Fibroblast of pulmonary artery (primary cell): ENCODE measurements around the gene PSAP.
A peak's percentile ranks its signal among the peaks of the same experiment; 100 is the strongest.

Experiments
- DNase-seq: peaks from one replicate; pipeline ENCODE4 v3.0.0-alpha.2; 2010; ENCODE audit warnings: low read depth
- H3K4me3 ChIP-seq: replicated peaks from 2 replicates; pipeline ENCODE4 v1.5.1; 2011; ENCODE audit warnings: low read depth, mild to moderate bottlenecking, control low read depth, low read length, moderate library complexity
- CTCF ChIP-seq: IDR thresholded peaks from 2 replicates; pipeline ENCODE4 v1.5.1; 2011; ENCODE audit warnings: mild to moderate bottlenecking, control low read depth, low read length, inconsistent platforms; ENCODE audit errors: missing control alignments

The PSAP gene

DNA sequence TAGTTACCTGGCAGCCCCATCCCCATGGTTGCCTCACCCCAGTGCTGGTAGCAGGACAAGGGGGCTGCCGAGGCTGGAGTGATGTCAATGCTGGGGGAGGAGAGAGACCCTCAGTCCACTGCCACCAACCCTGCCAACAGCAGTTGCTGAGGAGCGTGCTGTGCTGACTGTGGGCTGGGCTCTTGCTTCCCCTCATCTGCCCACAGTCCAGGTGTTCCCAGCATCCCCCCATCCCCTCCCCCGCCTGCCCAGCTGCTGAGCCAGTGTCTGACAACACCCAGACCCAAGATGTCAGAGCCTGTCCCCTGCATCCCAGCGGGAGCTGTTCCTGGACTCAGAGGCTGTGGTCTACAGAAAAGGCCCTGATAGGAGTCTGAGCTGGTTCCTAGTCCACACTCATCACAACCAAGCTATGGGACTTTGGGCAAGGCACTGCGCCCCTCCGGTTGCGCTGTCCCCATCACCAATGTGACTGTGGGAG lies 14.6 kb upstream of the PSAP start:
- DNase-seq, result no peak
- TF ChIP-seq CTCF, result no peak
- no peak overlapping the region for H3K4me3 ChIP-seq

DNA sequence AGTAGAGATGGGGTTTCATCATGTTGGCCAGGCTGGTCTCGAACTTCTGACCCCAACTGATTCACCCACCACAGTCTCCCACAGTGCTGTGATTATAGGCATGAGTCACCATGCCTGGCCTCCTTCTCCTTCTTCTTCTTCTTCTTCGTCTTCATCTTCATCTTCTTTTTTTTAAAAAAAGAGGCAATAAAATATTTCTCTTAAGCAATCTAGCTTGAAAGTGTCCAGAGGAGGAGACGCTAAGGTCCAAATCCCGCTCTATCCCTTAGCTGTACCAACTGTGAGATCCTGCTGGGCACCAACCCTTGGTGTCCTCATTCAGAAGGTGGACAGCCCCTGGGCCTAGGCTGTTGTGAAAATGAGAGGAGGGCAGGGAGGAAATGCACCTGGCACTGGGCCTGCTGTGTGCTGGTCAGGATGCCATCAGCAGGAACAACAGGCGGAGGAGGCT lies 13.9 kb upstream of the PSAP start:
- DNase-seq, result peak; percentile 44
- no peak for TF ChIP-seq CTCF
- H3K4me3 ChIP-seq, result no peak overlapping the region

DNA sequence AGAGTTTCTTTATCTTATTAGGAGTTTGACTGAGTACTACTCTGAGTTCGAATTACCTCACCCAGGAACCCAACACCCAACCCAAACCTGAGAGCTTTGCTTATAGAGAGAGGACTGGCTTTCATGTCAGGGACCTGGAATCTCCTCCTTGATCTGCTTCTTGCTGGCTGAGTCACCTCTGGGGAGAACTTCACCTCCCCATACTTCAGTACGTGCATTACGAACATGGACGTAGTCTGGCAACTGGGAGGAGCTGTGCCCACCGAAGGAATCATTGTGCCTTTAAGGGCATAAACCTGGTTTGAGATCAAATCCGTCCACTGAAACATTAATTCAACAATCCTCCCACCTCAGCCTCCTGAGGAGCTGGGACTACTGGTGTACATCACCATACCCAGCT lies 12.2 kb upstream of the PSAP start:
- no peak overlapping the region for H3K4me3 ChIP-seq
- no peak for TF ChIP-seq CTCF
- no peak for DNase-seq

DNA sequence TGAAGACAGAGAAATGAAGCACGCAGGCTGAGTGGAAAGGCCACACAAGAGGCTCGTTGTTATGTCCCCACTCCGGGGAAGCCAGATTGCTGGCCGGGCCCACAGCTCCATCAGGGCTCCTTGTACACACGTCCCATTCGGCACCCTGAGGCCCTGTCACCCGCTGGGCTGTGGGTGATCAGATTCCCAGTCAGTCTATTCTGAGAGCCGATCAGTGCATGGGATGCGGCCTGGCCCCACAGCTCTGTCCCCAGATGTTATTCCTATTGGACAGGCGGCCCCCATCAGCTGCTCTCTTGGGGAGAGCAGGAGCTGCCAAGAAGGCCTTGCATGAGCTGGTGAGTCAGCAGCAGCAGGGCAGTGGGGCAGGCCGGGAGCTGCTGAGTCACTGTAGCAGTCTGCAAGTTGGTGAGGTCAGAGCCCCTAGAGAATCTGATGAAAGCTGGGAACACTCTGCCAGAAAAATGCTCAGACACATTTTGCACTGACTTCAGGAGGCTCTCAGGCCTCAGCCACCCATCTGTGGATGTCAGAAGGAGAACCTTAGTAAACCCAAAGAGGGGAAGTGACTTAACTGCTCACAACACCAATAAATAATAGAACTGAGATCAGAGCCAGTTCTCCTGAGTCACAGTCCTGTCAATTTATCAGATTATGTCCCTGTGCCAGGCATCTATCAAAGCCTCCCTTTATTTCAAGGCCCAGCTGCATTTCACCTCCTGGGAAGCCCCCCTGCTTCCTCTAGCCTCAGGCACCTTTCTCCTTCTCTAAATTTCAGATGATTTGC lies 9.4 kb upstream of the PSAP start:
- DNase-seq, result peak; percentile 100
- no peak for TF ChIP-seq CTCF
- H3K4me3 ChIP-seq, result no peak overlapping the region

DNA sequence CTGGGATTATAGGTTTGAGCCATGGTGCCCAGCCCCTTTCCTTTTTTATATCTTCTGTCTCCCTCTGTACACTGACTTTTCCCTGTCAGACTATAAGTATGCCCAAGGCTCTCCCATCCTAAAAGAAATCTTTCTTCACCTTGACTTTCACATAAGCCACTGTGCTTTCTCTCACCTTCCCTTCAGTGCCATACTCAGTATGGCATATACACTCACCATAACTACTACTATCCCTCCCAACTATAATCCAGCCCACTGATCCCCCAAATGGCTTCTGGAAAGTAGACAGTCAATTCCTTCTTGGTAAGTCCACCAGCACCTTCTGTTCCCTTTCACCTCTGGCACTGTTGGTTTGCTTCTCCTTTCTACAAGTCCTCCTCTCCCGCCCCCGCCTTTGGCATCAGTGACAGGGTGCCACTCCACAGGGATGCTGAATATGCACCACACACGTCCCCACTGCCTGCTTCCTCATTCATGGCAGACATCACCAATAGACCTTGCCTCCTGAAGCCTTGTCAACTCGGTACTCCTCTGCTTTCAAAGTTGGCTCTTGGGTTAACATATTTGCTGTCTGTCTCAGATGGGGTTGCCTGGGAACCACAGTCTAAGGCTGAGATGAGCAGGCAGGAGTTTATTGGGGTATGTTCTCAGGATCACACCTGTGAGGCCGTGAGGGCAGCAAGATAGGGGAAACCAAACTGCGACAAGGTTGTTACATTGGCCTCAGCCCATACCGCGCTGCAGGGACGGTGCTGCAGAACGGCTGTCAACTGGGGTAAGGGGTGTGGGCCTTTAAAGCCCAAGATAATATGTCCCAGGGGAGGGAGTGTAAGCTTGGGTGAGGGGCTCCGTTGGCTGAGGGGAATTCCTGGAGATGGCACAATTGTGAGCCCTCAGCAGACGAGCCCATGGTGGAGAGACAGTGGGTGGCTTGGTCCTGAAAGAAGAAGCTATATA lies 7.2 kb upstream of the PSAP start:
- no peak for TF ChIP-seq CTCF
- no peak for DNase-seq

DNA sequence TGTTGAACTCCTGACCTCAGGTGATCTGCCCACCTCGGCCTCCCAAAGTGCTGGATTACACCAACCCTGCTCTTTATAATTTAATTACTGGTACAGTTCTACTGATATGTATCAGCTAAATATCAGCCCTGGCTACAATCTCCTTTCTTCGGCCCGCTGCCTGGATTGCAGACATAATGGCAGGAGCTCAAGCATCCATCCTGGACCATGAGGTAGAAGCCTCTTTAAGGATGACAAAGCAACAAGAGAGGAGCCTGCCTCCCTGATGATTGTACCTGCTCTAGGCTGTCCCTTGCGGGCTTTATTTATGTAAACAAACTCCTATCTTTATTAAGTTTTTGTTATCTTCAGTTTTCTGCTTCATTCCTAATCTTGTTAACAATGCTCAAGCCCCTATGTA lies 5.6 kb upstream of the PSAP start:
- no peak overlapping the region for H3K4me3 ChIP-seq
- DNase-seq, result no peak
- no peak for TF ChIP-seq CTCF

More for the DNA sequence above, 7.2 kb upstream of the PSAP start:
- H3K4me3 ChIP-seq, result no peak overlapping the region
